ENCODE measurements around the gene SEPTIN1. TPM values are rescaled to one million over a fixed set of nuclear protein-coding genes. Genes with fewer than 3 reads are reported as not detected.

The SEPTIN1 gene
- total RNA-seq, 1 experiment from 2014 or later, result 1.4 TPM

GRCh38 chr16:30378236-30379157 lies 3.9 kb downstream of the SEPTIN1 start:
- H3K27me3 ChIP-seq (ENCODE audit: insufficient read depth, low read length), result no peaks in the 10 kb centered on the region
- H2BK120ac ChIP-seq (ENCODE audit: low read depth, low read length, poor library complexity, severe bottlenecking), result no peak overlapping the region
- H3K9me3 Mint-ChIP-seq, result peaks cover 0 to 2% of the 10 kb centered on the region in 2 experiments; a peak in 2 of 5 replicates
- no peak overlapping the region for H3T11ph ChIP-seq (ENCODE audit: low read length)
- H3K23ac ChIP-seq (ENCODE audit: insufficient read length, low read depth, low read length), result no peak overlapping the region
- H2AFZ ChIP-seq (ENCODE audit: low read length), result no peak overlapping the region
- peak overlapping the region; percentile 88 for H3K14ac ChIP-seq (ENCODE audit: insufficient read depth, low read length)
- H3K36me3 Mint-ChIP-seq (ENCODE audit: insufficient read depth in 1 of 3, low read depth in 3 of 3), result peaks cover 2 to 4% (median 2%) of the 10 kb centered on the region in 3 experiments; a peak in 4 of 7 replicates
- H2BK20ac ChIP-seq (ENCODE audit: low read depth, low read length, poor library complexity, severe bottlenecking), result no peak overlapping the region
- H3K27ac ChIP-seq (ENCODE audit: insufficient read length, low read depth, low read length), result peak overlapping the region; percentile 50
- H3K56ac ChIP-seq (ENCODE audit: insufficient read length, low read depth, low read length), result no peak overlapping the region
- H3K23me2 ChIP-seq (ENCODE audit: insufficient read length, low read depth, low read length, poor library complexity, severe bottlenecking), result peaks cover 13% of the 10 kb centered on the region
- H3K4me2 ChIP-seq (ENCODE audit: insufficient read depth, insufficient read length, low read length), result peak overlapping the region; percentile 55
- peaks cover 20 to 40% of the 10 kb centered on the region in 2 experiments for H3K4me1 Mint-ChIP-seq
- peak; percentile 98 for DNase-seq
- H3K4ac ChIP-seq (ENCODE audit: low read depth, low read length), result no peak overlapping the region
- no peaks in the 10 kb centered on the region; the same call in 1 of the 2 replicates for H3K4me1 ChIP-seq (ENCODE audit: insufficient read depth, low read length)
- no CpG with 5 or more reads among the region's 67 CpGs for WGBS (ENCODE audit: extremely low coverage, insufficient read length, low lambda C conversion rate)
- H3K79me1 ChIP-seq (ENCODE audit: insufficient read depth, low read depth, low read length, poor library complexity, severe bottlenecking), result no peaks in the 10 kb centered on the region
- TF ChIP-seq CTCF (conservative IDR thresholded peaks at IDR 0.05), result 0 out of 3 replicates have a peak, but pooled peaks have one; percentile 8
- H3K27me3 Mint-ChIP-seq (ENCODE audit: low read depth), result no peaks in the 10 kb centered on the region; the same call in 1 of the 2 replicates
- H4K5ac ChIP-seq (ENCODE audit: insufficient read length, low read depth, low read length), result no peak overlapping the region
- no peak overlapping the region for H2AK5ac ChIP-seq (ENCODE audit: insufficient read length, low read length)
- no peak overlapping the region for H2BK15ac ChIP-seq (ENCODE audit: low read depth, low read length)
- no peaks in the 10 kb centered on the region for H3K9me3 ChIP-seq (ENCODE audit: control insufficient read depth, low read depth, low read length)
- no peaks in the 10 kb centered on the region for H4K20me1 ChIP-seq (ENCODE audit: control insufficient read depth, insufficient read depth, insufficient read length)
- peak overlapping the region; percentile 73 for H3K18ac ChIP-seq (ENCODE audit: insufficient read length, low read depth, low read length)
- peak overlapping the region; percentile 87 to 95 for H3K4me3 Mint-ChIP-seq
- H3K79me2 ChIP-seq (ENCODE audit: insufficient read depth, low read length), result no peaks in the 10 kb centered on the region
- no peak overlapping the region for H2BK5ac ChIP-seq (ENCODE audit: insufficient read length, low read length)
- peak overlapping the region; percentile 76 for H3K9ac ChIP-seq (ENCODE audit: extremely low read depth, insufficient read length, low read length)
- H2BK12ac ChIP-seq (ENCODE audit: insufficient read length, low read depth, low read length), result no peak overlapping the region
- H4K8ac ChIP-seq (replicated peaks; ENCODE audit: insufficient read length, low read depth, low read length), result no peak overlapping the region
- no peak overlapping the region for H4K91ac ChIP-seq (ENCODE audit: insufficient read length, low read depth, low read length)
- H3K27ac Mint-ChIP-seq, result peak overlapping the region; percentile 99 to 100 (median 99)
